Activated naive CD8-positive, alpha-beta T cell treated with anti-CD3 and anti-CD28 coated beads, Interleukin-2, amount 50 U/mL, for 24 hours (primary cell): ENCODE results near the gene SEPHS1.

Source experiments
- ATAC-seq: fragments of 150-1000 bp; cut with Tn5 transposase; one replicate; pipeline ENCODE4 v1.10.0; 2021
- DNase-seq: peaks from one replicate; pipeline ENCODE4 v3.0.0; 2021
- H3K27ac Mint-ChIP-seq: one replicate; pipeline ENCODE4 v1.8.0; 2021; ENCODE audit warnings: mild to moderate bottlenecking, mixed read lengths
- H3K27me3 Mint-ChIP-seq: one replicate; pipeline ENCODE4 v1.8.0; 2021; ENCODE audit warnings: mixed read lengths
- H3K36me3 Mint-ChIP-seq: one replicate; pipeline ENCODE4 v1.8.0; 2021; ENCODE audit warnings: low read depth, mixed read lengths
- H3K4me1 Mint-ChIP-seq: one replicate; pipeline ENCODE4 v1.8.0; 2021; ENCODE audit warnings: mixed read lengths
- H3K4me3 Mint-ChIP-seq: one replicate; pipeline ENCODE4 v1.8.0; 2021; ENCODE audit warnings: mild to moderate bottlenecking, moderate library complexity, mixed read lengths
- H3K9me3 Mint-ChIP-seq: one replicate; pipeline ENCODE4 v1.8.0; 2021; ENCODE audit warnings: mixed read lengths

The SEPHS1 gene

GRCh38 chr10:13327534-13327933 lies 20.6 kb downstream of the SEPHS1 start:
- Mint-ChIP-seq H3K9me3 (no peaks in the 10 kb centered on the region), H3K4me1 (no peaks in the 10 kb centered on the region), H3K27ac (no peak overlapping the region), H3K4me3 (no peak overlapping the region), H3K27me3 (no peaks in the 10 kb centered on the region), H3K36me3 (peaks cover 56% of the 10 kb centered on the region)
- ATAC-seq = no peak
- DNase-seq = no peak

DNA sequence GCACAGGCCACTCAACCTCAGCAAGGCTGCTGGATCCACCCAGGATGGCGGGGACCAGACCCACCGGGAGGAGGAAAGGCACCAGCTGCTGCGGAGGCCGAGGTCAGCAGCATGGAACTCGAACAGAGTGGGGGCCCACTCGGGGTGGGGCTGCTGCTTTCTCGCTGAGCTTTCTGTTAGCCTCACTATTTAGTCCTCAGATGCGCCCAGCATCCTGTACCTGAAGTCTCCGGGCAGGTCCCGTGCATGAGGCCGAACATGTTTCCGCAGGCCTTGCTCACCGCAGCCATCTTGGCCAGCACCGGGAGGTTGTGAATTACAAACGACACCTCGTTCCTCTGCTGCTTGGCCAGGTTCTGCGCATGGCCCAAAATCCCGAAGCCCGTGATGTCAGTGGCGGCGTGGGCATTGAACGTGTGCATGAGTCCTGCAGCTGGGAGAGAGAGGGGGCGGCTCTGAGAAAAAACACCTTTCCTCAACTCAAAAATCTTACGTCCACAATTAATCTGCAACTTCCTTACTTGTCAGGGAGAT lies 25.4 kb downstream of the SEPHS1 start:
- H3K27me3 Mint-ChIP-seq = no peaks in the 10 kb centered on the region
- no peak overlapping the region for H3K27ac Mint-ChIP-seq
- H3K9me3 Mint-ChIP-seq = no peaks in the 10 kb centered on the region
- ATAC-seq = no peak
- no peak for DNase-seq
- H3K4me3 Mint-ChIP-seq = no peak overlapping the region
- peaks cover 42% of the 10 kb centered on the region for H3K36me3 Mint-ChIP-seq
- H3K4me1 Mint-ChIP-seq = no peaks in the 10 kb centered on the region

GRCh38 chr10:13321576-13321975 lies 26.5 kb downstream of the SEPHS1 start:
- DNase-seq (no peak), ATAC-seq (no peak)
- Mint-ChIP-seq H3K27ac (no peak overlapping the region), H3K36me3 (peaks cover 45% of the 10 kb centered on the region), H3K4me3 (no peak overlapping the region), H3K9me3 (no peaks in the 10 kb centered on the region), H3K4me1 (no peaks in the 10 kb centered on the region), H3K27me3 (no peaks in the 10 kb centered on the region)

- Mint-ChIP-seq H3K27ac (no peak overlapping the region), H3K36me3 (peaks cover 29% of the 10 kb centered on the region), H3K9me3 (no peaks in the 10 kb centered on the region), H3K27me3 (no peaks in the 10 kb centered on the region), H3K4me1 (no peaks in the 10 kb centered on the region), H3K4me3 (no peak overlapping the region)
- ATAC-seq (no peak), DNase-seq (no peak)
Observed at GRCh38 chr10:13319166-13319565, 28.9 kb downstream of the SEPHS1 start.

DNA sequence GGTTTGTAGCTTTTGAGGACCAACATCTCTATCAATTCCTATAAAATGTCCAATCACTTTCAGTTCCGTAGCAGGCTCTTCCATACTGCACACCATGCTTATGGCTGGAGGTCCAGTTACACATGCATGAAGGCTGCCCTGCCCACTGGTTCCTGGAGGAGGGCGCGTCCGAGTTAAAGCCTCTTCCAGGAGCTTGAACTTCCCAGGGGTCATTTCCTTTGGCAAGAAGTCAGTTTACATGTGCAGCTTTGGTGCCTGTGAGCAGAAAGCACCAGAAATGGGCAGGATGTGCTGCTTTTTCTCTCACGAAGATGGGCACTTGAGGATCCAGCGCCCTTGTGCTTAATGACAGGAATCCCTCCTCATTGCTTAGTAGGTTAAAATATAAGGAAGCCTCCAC lies 30.6 kb downstream of the SEPHS1 start:
- H3K27ac Mint-ChIP-seq = no peak overlapping the region
- peaks cover 23% of the 10 kb centered on the region for H3K36me3 Mint-ChIP-seq
- no peak for DNase-seq
- no peaks in the 10 kb centered on the region for H3K9me3 Mint-ChIP-seq
- no peak for ATAC-seq
- no peak overlapping the region for H3K4me3 Mint-ChIP-seq
- no peaks in the 10 kb centered on the region for H3K27me3 Mint-ChIP-seq
- H3K4me1 Mint-ChIP-seq = no peaks in the 10 kb centered on the region

DNA sequence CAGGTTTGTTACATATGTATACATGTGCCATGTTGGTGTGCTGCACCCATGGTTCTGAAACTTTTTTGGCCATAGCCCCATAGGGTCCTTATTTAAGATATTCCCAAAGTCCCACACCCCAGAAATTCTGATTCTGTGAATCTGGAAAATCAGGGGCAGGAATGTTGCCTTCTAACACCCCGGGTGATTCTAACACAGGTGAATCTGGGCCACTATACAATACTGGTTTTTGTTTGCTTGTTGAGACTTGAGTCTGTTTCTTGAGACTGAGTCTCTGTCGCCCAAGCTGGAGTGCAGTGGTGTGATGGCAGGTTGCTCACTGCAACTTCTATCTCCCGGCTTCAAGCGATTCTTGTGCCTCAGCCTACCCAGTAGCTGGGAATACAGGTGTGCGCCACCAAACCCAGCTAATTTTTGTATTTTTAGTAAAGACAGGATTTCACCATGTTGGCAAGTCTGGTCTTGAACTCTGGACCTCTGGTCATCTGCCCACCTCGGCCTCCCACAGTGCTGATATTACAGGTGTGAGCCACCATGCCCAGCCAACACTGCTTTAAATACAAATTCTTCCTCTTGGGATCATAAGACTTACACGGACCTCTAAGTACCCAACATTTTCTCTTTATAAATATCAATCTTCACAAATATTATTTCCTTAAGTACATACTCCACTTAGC lies 31.3 kb downstream of the SEPHS1 start:
- Mint-ChIP-seq H3K27ac (no peak overlapping the region), H3K4me3 (no peak overlapping the region), H3K27me3 (no peaks in the 10 kb centered on the region), H3K9me3 (no peaks in the 10 kb centered on the region), H3K36me3 (peaks cover 20% of the 10 kb centered on the region), H3K4me1 (no peaks in the 10 kb centered on the region)
- DNase-seq (no peak), ATAC-seq (no peak)

GRCh38 chr10:13315361-13315760 lies 32.7 kb downstream of the SEPHS1 start:
- no peaks in the 10 kb centered on the region for H3K4me1 Mint-ChIP-seq
- no peak overlapping the region for H3K27ac Mint-ChIP-seq
- H3K27me3 Mint-ChIP-seq = no peaks in the 10 kb centered on the region
- no peaks in the 10 kb centered on the region for H3K9me3 Mint-ChIP-seq
- H3K36me3 Mint-ChIP-seq = peaks cover 15% of the 10 kb centered on the region
- ATAC-seq (no peak), DNase-seq (no peak)
- no peak overlapping the region for H3K4me3 Mint-ChIP-seq

DNA sequence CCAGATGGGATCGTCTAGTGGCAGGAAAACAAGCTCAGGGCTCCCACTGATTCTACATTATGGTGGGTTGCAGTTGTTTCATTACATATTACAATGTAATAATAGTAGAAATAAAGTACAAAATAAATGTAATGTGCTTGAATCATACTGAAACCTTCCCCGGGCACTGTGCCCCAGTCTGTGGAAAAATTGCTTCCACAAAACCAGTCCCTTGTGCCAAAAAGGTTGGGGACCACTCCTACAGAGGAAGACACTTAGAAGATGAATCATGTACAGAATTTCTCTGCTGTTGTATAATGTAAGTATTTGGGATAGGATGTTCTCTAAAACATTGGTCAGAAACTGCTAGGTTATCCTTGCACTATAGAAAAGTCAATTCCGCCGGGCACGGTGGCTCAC lies 36.9 kb downstream of the SEPHS1 start:
- no peak for ATAC-seq
- DNase-seq = no peak
- no peaks in the 10 kb centered on the region for H3K36me3 Mint-ChIP-seq
- no peaks in the 10 kb centered on the region for H3K27me3 Mint-ChIP-seq
- no peaks in the 10 kb centered on the region for H3K9me3 Mint-ChIP-seq
- no peak overlapping the region for H3K4me3 Mint-ChIP-seq
- no peak overlapping the region for H3K27ac Mint-ChIP-seq
- no peaks in the 10 kb centered on the region for H3K4me1 Mint-ChIP-seq

GRCh38 chr10:13310518-13311176 lies 37.4 kb downstream of the SEPHS1 start:
- Mint-ChIP-seq H3K36me3 (no peaks in the 10 kb centered on the region), H3K4me3 (no peak overlapping the region), H3K9me3 (no peaks in the 10 kb centered on the region), H3K4me1 (no peaks in the 10 kb centered on the region), H3K27ac (no peak overlapping the region), H3K27me3 (no peaks in the 10 kb centered on the region)
- DNase-seq (no peak), ATAC-seq (no peak)

DNA sequence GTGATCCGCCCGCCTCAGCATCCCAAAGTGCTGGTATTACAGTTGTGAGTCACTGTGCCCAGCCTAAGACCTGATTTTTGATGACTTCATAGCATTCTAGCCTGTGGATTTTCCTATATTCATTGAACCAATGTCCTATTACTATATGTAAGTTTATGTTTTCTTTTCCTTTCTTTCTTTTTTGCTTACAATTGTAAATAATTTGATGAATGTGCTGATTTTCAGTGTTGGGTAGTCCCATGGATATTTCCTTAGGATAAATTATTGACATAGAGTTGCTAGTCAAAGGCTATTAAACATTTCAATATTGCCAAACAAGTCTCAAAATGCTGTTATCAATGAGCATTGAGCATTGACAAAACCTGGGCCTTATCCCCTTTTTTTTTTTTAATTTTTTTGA lies 38.3 kb downstream of the SEPHS1 start:
- no peaks in the 10 kb centered on the region for H3K36me3 Mint-ChIP-seq
- ATAC-seq = no peak
- H3K4me3 Mint-ChIP-seq = no peak overlapping the region
- no peaks in the 10 kb centered on the region for H3K4me1 Mint-ChIP-seq
- no peaks in the 10 kb centered on the region for H3K27me3 Mint-ChIP-seq
- no peak for DNase-seq
- no peaks in the 10 kb centered on the region for H3K9me3 Mint-ChIP-seq
- H3K27ac Mint-ChIP-seq = no peak overlapping the region

DNA sequence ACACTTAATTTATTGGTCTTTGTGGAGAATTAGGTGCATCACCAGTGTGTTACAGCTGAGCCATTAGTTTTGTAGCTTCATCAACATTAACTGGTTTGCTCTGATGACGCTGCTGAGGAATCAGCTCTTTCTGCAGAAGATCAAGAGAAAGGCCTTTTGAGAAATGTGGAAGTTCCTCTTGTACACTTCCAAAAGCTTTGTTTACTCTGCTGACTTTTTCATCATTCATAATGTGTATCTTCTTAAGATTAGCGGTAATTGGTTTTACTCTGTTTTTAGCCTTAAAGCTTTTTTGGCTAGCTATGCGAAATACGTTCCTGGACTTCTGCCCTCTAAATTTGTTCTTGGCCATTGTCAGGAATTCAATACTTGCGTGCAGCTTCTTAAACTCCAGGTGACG lies 40.0 kb downstream of the SEPHS1 start:
- H3K36me3 Mint-ChIP-seq = no peaks in the 10 kb centered on the region
- no peaks in the 10 kb centered on the region for H3K27me3 Mint-ChIP-seq
- H3K9me3 Mint-ChIP-seq = no peaks in the 10 kb centered on the region
- no peak overlapping the region for H3K4me3 Mint-ChIP-seq
- H3K4me1 Mint-ChIP-seq = peaks cover 3% of the 10 kb centered on the region
- DNase-seq = no peak
- no peak for ATAC-seq
- H3K27ac Mint-ChIP-seq = no peak overlapping the region

- ATAC-seq (no peak), DNase-seq (no peak)
- no peaks in the 10 kb centered on the region for H3K9me3 Mint-ChIP-seq
- H3K27me3 Mint-ChIP-seq = no peaks in the 10 kb centered on the region
- H3K4me3 Mint-ChIP-seq = no peak overlapping the region
- no peaks in the 10 kb centered on the region for H3K36me3 Mint-ChIP-seq
- H3K27ac Mint-ChIP-seq = no peak overlapping the region
- H3K4me1 Mint-ChIP-seq = peaks cover 19% of the 10 kb centered on the region
Observed at GRCh38 chr10:13306103-13306502, 42.0 kb downstream of the SEPHS1 start.

GRCh38 chr10:13302821-13303555 lies 45.1 kb downstream of the SEPHS1 start:
- Mint-ChIP-seq H3K27ac (no peak overlapping the region), H3K36me3 (no peaks in the 10 kb centered on the region)

DNA sequence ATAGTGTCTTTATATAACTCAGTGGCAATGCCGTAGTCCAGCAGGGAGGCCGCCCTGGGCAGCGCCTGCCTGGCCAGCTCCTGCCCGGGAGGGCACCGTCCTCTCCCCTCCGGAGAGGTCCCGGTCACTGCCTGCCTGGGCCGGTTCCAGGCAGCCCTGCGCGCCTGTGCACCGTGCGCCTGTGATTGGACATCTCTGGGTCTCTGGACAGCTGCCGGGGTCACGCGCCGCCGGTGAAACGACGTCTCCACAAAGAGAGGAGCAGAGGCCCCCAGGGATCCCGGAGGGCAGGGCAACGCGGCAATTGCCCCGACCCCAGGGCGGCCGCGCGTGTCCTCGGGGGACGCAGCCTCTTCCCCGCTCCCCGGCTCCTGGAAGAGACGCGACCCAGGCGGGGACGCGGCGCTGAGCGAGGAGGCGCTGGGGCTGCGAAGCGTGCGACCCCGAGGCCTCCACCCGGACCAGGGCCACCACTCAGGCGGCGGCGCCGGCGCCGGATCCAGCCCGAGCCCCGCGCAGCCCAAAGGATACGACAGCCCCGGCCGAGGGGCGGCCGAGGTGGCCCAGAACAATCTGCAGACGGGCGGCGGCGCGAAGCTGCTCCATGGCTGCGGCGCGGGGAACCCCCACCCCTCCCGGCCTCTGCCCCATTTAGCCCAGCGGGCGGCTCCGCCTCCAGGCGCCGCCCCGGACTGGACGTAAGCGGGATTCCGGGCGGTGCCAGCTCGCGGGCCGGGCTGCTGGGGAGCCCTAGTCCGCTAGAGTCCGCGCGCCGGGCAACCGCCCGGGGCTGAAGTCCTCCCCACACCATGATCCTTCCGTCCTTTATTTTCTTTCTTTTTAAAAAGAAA lies 48.4 kb downstream of the SEPHS1 start, which contains the start of gene PHYH:
PHYH (minus strand) TSS at position 628 of the 851 bp plus-strand sequence; CDS start at position 606, 22 bp downstream.
- H3K36me3 Mint-ChIP-seq = no peaks in the 10 kb centered on the region
- H3K4me3 Mint-ChIP-seq = peak within 1 kb of the TSS; percentile 83
- no peaks in the 10 kb centered on the region for H3K9me3 Mint-ChIP-seq
- H3K27me3 Mint-ChIP-seq = no peaks in the 10 kb centered on the region
- ATAC-seq = peak; percentile 80
- DNase-seq = peak; percentile 83
- peak within 1 kb of the TSS; percentile 88 for H3K27ac Mint-ChIP-seq
- peaks cover 32% of the 10 kb centered on the region for H3K4me1 Mint-ChIP-seq

More at GRCh38 chr10:13302821-13303555, 45.1 kb downstream of the SEPHS1 start:
- Mint-ChIP-seq H3K27me3 (no peaks in the 10 kb centered on the region), H3K4me3 (peak overlapping the region; percentile 82), H3K9me3 (no peaks in the 10 kb centered on the region), H3K4me1 (peaks cover 32% of the 10 kb centered on the region)
- ATAC-seq (no peak), DNase-seq (no peak)
